OCI-LY7 (cell line): ENCODE measurements around the gene GRIK1.

Experiments used
- CTCF ChIP-seq: fragments of 200-600 bp; sonication (generic); conservative IDR thresholded peaks from 2 replicates; pipeline ENCODE4 v1.5.1; 2014; ENCODE audit warnings: mild to moderate bottlenecking, antibody characterized with exemption, low read length, moderate library complexity, mixed read lengths
- EZH2phosphoT487 ChIP-seq: fragments of 200-600 bp; sonication (generic); IDR thresholded peaks from 2 replicates; pipeline ENCODE4 v1.6.1; 2018; ENCODE audit warnings: low read depth, borderline replicate concordance, mild to moderate bottlenecking, mixed run types, antibody characterized with exemption, low read length, moderate library complexity, mixed read lengths

DNA sequence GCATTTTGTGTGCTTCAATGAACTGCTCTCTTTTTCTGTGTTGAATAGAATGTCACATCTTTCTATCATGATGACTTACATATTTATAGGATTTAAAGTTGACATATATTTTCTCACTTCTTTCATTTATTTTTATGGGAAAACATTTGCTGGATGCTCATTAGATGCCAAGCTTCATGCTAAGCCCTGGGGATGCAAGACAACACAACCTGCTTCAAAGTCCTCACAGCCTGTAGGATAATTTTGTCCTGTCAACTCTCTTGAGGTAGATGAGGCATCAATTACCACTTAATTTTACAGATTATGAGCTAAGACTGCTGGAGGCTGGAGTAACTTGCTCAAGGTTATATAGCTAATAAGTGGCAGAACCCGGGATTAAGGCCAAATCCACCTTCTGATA is 264.3 kb downstream of the GRIK1 start:
- TF ChIP-seq CTCF (no peak), EZH2phosphoT487 (no peak)
